GM21423 (cell line): ENCODE results near the gene DEK.
"Not testable (repeated sequence)": the region's sequence is repeated elsewhere in the genome, so short reads cannot be mapped to it uniquely, and the experiment has no call there.

ENCODE experiments used
- ATAC-seq: cut with Tn5 transposase; IDR thresholded peaks from one replicate; pipeline ENCODE4 v1.9.1; 2021; ENCODE audit warnings: mild to moderate bottlenecking, moderate library complexity; ENCODE audit not compliant: unreplicated experiment

DEK gene

DNA sequence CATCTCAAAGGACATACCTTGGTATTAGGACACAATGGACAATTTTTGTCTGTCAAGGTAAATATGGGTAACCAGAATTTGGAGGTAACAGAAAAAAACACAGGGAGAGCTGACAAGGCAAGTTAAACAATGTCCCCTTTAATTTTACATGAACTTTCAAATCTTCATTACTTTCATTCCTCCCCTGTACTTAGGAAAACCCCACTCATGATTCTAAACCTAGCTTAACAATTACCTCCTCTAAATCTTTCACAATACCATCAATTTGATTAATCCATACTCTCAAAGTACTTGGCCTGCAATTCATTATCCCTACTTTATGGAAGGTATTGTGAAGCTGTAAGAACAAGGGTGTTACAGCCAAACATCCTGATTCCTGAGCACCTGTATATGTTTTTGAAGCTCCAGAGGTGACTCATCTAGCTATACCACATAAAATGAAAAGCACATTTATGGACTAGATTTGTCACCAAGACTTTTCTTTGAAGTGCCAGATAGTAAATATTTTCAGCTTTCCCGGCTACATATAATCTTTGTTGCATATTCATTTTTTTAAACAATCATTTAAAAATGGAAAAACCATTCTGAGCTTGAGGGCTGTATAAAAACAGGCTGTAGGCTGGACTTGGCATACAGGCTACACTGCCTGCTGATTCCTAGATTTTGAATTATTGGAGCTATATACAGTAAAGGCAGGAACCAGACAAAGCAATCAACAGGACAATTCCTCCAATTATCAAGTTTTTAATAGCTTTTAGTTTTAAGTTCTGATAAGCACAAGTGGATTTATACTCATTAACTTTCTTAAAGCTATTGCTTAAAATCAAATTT lies 22.9 kb downstream of the DEK start:
- ATAC-seq = no peak

DNA sequence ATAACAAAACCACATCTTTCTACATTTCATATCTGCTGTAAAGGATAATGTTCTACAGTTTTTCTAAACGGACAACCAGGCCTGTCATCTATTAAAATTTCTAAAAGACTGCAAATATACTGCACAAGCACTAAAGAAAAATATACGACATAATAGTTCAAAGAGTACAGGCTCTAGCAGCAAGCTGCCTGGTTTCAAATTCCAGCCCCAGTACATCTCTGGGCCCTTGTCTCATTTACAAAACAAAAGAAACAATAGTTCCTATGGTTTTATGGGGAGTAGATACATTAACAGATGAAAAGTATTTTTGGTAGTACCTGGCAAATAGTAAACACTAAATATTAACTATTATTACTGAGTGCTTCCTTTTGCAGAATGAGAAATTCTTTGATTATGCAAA lies 24.1 kb downstream of the DEK start:
- no peak for ATAC-seq

DNA sequence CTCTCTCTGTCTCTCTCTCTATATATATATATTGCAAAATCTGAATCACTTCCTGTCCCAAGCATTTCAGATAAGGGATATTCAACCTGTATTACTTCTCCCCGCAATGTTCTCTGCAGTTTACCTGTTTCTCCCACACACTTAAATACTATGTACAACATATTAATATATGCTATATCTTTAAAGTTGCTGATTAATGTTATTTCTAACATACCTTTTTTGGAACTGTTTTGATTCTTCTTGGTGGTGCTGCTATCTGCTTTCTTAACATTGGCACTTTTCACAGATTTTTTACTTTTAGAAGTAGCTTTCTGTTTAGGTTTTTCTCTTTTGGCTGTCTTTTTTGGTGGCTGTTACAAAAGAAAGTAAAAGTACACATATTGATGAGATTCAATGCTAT lies 27.2 kb downstream of the DEK start:
- no peak for ATAC-seq

DNA sequence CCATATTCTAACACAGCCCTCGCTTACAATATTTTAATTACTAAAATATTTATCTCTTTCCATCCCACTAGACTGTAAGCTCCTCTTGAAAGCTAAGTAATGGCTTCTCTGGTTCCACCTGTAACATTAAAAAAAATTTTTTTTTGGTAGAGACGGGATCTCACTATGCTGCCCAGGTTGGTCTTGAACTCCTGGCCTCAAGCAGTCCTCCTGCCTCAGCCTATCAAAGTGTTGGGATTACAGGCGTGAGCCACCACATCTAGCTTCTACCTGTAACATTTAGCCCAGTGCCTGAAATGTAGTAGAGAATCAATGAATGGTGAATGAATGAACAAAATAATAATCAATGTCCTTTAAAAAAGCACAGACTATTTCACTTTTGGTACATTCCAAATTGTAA lies 28.8 kb downstream of the DEK start:
- no peak for ATAC-seq

DNA sequence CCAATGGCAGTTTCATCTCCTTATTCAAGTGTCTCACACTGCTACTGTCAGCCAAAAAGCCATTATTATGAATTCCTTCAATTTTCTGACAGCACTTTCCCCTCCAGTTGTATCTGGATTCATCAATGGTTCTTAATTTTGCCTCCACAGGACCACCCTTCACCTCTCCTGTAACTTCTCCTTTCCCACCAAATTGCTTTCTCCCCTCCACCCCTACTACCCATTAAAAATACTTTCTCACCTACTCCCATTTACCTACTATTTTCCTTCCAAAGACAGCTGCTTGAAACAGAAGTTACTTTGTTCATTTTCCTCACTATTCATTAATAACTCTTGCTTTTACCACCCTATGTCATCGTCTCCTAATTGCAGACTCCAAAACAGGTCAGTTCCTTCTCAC lies 29.8 kb downstream of the DEK start:
- no peak for ATAC-seq

DNA sequence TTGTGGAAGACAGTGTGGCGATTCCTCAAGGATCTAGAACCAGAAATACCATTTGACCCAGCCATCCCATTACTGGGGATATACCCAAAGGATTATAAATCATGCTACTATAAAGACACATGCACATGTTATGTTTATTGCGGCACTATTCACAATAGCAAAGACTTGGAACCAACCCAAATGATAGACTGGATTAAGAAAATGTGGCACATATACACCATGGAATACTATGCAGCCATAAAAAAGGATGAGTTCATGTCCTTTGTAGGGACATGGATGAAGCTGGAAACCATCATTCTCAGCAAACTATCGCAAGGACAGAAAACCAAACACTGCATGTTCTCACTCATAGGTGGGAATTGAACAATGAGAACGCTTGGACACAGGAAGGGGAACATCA lies 30.6 kb downstream of the DEK start:
- not testable (repeated sequence) for ATAC-seq

DNA sequence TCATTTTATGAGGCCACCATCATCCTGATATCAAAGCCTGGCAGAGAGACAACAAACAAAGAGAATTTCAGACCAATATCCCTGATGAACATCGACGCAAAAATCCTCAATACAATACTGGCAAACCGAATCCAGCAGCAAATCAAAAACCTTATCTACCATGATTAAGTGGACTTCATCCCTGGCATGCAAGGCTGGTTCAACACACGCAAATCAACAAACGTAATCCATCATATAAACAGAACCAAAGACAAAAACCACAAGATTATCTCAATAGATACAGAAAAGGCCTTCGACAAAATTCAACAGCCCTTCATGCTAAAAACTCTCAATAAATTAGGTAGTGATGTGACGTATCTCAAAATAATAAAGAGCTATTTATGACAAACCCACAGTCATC lies 32.5 kb downstream of the DEK start:
- not testable (repeated sequence) for ATAC-seq

DNA sequence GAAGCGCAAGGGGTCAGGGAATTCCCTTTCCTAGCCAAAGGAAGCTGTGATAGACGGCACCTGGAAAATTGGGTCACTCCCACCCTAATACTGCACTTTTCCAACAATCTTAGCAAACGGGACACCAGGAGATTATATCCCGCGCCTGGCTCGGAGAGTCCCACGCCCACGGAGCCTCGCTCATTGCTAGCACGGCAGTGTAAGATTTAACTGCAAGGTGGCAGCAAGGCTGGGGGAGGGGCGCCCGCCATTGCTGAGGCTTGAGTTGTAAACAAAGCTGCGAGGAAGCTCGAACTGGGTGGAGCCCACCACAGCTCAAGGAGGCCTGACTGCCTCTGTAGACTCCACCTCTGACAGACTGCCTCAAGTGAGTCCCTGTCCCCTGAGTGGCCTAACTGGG lies 35.7 kb downstream of the DEK start:
- not testable (repeated sequence) for ATAC-seq

DNA sequence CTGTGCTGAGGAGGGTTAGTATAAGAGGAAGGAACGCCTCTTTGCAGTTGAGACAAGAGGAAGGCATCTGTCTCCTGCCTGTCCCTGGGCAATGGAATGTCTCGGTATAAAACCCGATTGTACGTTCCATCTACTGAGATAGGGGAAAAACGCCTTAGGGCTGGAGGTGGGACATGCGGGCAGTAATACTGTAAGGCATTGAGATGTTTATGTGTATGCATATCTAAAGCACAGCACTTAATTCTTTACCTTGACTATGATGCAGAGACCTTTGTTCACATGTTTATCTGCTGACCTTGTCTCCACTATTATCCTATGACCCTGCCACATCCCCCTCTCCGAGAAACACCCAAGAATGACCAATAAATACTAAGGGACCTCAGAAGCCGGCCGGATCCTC lies 37.2 kb downstream of the DEK start:
- ATAC-seq = not testable (repeated sequence)

DNA sequence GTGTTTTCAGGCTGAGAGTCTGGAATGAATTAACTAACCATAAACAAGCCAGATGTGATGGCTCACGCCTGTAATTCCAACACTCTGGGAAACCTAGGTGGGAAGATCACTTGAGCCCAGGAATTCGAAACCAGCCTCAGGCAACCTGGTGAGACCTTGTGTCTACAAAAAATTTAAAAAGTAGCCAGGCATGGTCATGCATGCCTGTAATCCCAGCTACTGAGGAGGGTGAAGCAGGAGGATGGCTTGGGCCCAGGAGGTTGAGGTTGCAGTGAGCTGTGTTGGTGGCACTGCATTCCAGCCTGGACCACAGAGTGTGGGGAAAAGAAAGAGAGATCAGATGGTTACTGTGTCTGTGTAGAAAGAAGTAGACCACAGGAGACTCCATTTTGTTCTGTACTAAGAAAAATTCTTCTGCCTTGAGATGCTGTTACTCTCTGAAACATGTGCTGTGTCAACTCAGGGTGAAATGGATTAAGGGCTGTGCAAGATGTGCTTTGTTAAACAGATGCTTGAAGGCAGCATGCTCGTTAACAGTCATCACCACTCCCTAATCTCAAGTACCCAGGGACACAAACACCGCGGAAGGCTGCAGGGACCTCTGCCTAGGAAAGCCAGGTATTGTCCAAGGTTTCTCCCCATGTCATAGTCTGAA lies 37.8 kb downstream of the DEK start:
- not testable (repeated sequence) for ATAC-seq

DNA sequence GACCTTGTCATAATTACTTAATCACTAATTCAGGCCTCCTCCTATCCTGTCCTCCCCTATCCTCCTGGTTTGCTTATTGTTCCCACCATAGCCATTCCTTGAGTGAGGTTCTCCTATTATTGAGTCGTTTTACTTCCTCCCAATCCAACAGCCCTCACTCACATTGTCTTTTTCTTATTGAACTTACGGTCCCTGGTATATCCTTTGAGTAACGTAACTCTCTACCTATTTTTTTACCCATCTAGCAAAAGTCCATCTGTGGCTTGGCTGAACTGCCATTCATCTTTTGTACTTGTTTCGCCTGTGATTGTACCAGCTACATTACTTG lies 43.1 kb downstream of the DEK start:
- no peak for ATAC-seq

DNA sequence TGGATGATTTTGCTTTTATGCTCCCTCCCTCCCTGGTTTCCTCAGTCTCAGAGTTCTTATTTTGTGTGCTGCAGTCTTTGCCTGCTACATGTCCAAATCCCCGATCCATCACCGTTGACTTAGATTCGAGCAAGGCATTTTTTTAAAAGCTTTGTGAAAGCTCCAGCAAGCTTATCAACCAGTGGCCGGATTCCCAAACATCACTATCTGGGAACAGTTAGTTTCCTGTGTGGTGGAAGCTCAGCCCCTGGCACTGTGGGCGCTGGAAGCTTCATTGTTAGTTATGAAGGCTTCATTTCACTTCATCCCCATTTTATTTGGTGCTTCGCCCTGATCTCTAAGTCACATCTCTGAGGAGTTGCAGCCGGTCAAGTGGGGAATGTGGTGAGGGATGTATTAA lies 44.7 kb downstream of the DEK start:
- ATAC-seq = no peak

DNA sequence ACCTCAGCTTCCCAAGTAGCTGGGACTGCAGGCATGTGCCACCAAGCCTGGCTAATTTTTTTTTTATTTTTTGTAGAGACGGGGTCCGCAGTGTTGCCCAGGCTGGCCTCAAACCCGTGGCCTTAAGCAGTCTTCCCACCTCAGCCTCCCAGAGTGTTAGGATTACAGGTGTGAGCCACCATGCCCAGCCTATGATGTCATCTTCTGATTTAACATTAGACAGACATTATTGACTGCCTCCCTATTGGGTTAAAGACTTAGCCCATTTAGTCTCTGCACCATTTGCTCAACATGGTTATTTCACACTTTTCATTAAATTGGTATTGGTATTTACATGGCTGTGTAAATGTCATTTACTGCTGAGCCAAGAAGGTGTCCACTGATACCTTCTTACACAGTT lies 46.1 kb downstream of the DEK start:
- ATAC-seq = no peak

DNA sequence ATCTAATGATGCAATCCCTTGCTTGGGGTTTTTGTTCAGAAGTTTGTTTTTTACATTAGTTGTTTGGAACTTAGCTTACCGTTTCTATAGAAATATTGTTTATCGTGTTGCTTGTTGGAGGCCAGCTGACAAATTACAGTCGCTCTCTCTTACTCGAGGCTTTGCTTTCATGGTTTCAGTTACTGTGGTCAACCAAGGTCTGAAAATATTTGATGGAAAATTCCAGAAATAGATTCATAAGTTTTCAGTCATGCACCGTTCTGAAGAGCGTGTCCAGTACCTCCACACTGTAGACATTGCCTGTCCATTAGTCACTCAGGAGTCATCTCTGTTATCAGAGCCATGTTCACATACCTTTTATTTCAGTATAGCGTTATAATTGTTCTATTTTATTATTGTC lies 47.9 kb downstream of the DEK start:
- ATAC-seq = no peak

DNA sequence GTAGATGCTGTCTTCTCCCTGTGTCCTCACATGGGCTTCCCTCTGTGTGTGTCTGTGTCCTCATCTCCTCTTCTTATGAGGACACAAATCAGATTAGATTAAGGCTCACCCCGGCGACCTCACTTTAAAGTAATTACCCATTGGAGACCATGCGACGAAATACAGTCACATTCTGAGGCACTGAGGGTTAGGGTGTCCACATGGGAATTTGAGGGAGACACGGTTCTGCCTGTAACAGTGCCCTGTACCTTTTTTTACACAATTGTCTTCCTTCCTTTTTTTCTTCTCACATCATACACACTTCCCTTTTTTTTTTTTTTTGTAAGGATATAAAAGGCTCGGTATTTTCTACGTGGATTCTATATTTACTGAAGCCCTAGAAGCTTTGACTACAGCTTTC lies 48.9 kb downstream of the DEK start:
- ATAC-seq = no peak

DNA sequence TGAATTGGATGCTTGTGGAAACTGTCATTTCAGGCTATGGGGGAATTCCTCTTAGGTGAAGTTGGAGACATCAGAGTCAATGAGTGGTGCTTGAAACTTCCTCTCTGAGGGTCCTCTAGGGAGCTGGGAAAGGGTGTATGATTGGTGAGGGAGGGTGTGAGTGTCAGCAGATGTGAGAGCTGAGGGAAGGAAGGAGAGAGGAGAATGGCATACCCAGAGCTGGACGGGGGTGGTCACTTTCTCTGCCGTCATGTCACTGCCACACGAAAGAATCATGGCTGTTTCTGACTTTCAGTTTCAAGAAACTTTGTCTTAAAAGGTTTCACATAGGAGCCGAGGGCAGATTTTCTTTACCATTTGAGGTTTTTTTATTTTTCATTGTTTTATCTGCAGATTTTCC lies 50.3 kb downstream of the DEK start:
- peak; percentile 35 for ATAC-seq

DNA sequence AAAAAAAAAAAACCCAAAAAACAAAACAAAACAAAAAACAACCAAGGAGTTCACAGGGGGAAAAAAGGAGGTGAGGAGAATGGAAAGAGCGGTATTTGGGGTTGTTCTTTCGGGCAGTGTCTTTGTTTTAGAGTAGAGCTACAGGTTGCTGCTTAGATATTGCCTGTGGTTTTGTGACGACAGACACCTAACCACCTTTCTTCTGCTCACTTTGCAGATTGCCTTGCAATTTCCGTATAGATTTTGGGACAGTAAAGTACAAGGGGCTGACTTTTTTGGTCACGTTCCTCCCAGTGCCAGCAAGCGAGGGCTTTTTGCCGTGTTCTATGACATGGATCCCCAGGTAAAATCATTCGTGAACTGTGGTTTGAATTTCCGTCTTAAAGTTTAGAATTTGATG lies 50.9 kb downstream of the DEK start:
- ATAC-seq = no peak

DNA sequence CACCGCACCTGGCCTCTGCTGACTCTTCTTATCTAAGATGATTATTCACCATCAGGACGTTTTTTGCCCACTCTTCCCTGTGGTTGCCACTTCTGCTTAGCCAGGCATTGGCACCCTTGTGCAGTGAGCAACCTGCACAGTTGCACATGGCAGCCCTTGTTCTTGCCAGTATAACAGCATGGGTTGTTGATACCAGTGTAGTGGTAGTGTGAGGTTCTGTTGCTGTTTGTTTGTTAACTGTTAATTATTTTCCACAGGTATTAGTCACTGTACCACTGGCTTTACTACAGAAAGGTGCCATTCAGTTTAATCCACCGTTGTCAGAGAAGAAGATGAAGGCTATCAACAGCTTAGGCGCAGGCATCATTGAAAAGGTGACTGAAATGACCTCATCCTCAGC lies 52.1 kb downstream of the DEK start:
- ATAC-seq = no peak

DNA sequence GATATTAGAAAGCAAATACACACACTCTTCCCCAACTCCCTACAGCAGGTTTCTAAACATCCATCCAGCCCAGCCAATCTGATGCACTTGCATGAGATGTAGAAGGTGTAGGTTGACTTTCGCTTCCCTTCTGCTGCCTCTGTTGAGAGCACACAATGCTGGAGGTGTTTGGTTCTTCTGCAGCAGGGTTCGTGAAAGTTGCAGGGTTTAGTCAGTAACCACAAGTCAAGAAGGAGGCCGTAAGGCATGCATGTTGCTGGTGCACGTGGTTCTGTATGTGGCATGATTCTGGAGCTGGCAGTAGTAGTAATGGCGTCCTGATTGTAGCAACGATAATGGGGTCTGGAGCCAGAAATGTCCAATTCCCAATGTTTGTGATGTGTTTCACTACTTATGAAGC lies 53.0 kb downstream of the DEK start:
- peak; percentile 75 for ATAC-seq

DNA sequence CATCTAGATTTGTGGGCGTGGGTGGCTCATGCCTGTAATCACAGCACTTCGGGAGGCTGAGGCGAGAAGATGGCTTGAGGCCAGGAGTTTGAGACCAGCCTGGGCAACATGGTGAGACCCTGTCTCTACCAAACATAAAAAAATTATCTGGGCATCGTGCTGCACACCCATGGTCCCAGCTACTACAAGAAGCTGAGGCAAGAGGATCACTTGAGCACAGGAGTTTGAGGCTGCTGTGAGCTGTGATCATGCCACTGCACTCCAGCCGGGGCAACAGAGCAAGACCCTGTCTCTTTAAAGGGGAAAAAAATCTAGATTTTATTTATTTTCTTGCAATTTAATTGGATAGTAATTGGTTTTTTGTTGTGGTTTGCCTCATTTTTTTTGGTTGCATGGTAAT lies 53.6 kb downstream of the DEK start:
- no peak for ATAC-seq

DNA sequence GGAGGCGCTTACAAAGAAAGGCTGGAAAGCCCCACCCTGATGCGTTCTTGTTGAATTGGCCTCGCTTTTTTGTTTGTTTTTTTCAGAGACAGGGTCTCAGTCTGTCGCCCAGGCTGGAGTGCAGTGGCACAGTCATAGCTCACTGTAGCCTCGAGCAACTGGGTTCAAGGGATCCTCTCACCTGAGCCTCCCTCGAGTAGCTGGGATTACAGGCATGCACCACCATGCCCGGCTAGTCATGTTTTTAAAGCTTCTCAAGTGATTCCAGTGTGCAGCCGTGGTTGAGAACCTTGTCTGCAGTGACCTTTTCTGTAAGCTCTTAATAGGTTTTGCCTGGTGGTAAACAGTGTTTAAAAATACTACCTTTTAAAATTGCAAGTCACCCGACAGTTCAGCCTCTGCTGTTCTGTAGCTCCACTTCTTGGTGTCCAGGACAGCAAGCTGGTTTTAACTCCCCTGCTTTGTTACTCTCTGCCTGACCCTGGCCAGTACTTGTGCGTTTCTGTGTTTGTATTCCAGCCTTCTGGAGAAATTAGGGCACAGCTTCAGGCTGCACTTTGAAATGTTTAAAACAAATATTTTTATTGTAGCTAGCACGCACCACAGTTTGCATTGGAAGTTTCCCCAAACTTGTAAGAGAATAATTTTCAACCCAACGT lies 54.7 kb downstream of the DEK start:
- ATAC-seq = no peak

DNA sequence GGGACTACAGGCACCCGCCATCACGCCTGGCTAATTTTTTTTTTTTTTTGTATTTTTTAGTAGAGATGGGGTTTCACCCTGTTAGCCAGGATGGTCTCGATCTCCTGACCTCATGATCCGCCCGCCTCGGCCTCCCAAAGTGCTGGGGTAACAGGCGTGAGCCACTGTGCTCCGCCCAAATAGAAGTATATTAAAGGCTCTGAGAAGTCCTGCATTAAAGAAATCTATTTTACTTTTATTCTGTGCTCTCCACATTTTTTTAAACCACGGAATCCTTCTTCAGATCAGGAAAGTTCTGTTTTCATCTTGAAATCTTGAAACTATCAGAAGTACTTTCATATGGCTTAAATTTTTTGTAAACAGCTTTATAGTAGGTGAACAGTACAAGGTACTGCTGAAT lies 55.6 kb downstream of the DEK start:
- ATAC-seq = not testable (repeated sequence)
